Esophagus squamous epithelium (tissue), 5 donors: ENCODE results near the gene TUBGCP2. TPM values are rescaled to one million over a fixed set of nuclear protein-coding genes. Genes with fewer than 3 reads are reported as not detected.

ENCODE experiments used
- DNase-seq: peaks from one replicate; lab custom pipeline; 2025; lab: John Stamatoyannopoulos, UW
- H3K27ac ChIP-seq, 4 donors: fragments of 200-600 bp; sonication (generic); one replicate each; pipeline ENCODE4 v1.5.1; 2016 to 2019; ENCODE audit warnings: mild to moderate bottlenecking in 1 of 4
- H3K27me3 ChIP-seq, 4 donors: fragments of 200-600 bp; sonication (generic); 1 replicate in 3 of 4; 2 replicates in 1 of 4; pipeline versions ENCODE4 v1.5.1 to v1.6.0; 2017 to 2021; ENCODE audit warnings: antibody characterized with exemption in 1 of 4
- H3K36me3 ChIP-seq, 3 donors: fragments of 200-600 bp; sonication (generic); one replicate each; pipeline ENCODE4 v1.5.1; 2016 to 2019
- H3K4me1 ChIP-seq, 3 donors: fragments of 200-600 bp; sonication (generic); one replicate each; pipeline ENCODE4 v1.5.1; 2017 to 2019
- H3K4me3 ChIP-seq, 4 donors: fragments of 200-600 bp; sonication (generic); 1 replicate in 3 of 4; 2 replicates in 1 of 4; pipeline ENCODE4 v1.5.1; 2016 to 2019; ENCODE audit warnings: mild to moderate bottlenecking in 2 of 4, moderate library complexity in 1 of 4
- H3K9me3 ChIP-seq, 3 donors: fragments of 200-600 bp; sonication (generic); one replicate each; pipeline ENCODE4 v1.5.1; 2016 to 2019
- CTCF ChIP-seq, 6 experiments: fragments of 450-650 bp in 4 of 6; fragments of 200-600 bp in 2 of 6; sonication (generic) in 2 of 6; IDR thresholded peaks; one replicate each; pipeline ENCODE4 v1.5.1; 2016 to 2019; ENCODE audit warnings: antibody characterized with exemption in 6 of 6, mild to moderate bottlenecking in 4 of 6, moderate library complexity in 4 of 6
- POLR2A ChIP-seq, 4 donors: fragments of 450-650 bp; IDR thresholded peaks; one replicate each; pipeline ENCODE4 v1.6.1; 2017; ENCODE audit warnings: antibody characterized with exemption in 4 of 4, mild to moderate bottlenecking in 4 of 4, moderate library complexity in 3 of 4
- WGBS, 2 donors: methylation state at CpG; one replicate each; pipeline ENCODE4 v1.1.5; 2018; 5-methylcytosine and 5-hydroxymethylcytosine counted together
- intact Hi-C: fragments of 100-400 bp; cut with DNase I; formaldehyde crosslinking; loops from one replicate; pipeline ENCODE4 v1.15.0; 2022
- total RNA-seq, 4 donors: library from RNA; depleted of rRNA; stranded (reverse); fragments of >200 nt; gene quantifications; one replicate each; pipeline ENCODE4 v1.1.0, GENCODE V29; 2016
- donor health status: DM: yes; HTN: yes; CAD: no.

TUBGCP2 gene
- total RNA-seq, 4 donors from 2014 or later, result 28.4 to 44.4 (median 38.9) TPM

DNA sequence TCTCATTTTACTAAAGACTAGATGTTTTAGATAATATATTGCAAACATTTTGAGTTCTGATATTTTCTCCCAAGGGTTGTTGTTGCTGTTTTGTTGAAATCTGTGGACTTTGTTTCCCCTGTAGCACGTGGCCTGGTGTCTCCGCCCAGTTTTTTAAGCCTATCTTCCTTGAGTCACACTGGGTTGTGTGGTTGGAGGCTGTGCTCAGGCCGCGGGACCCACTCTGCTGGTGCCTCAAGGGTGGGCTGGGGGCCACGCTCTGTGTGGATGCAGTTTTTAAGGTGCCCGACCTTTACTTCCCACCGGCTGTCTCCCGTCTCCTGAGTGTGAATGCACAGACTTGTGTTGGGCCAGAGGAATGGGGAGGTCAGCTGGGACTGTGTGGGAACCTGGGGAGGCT is 34.3 kb upstream of the TUBGCP2 start:
- H3K27ac ChIP-seq, result no peak overlapping the region
- no peaks in the 10 kb centered on the region for H3K9me3 ChIP-seq
- TF ChIP-seq CTCF (IDR thresholded peaks at IDR 0.05), result no peak
- no peak for TF ChIP-seq POLR2A (IDR thresholded peaks at IDR 0.05)
- H3K4me3 ChIP-seq, result no peak overlapping the region
- peaks cover 0 to 7% (median 0%) of the 10 kb centered on the region in 3 donors for H3K4me1 ChIP-seq
- H3K36me3 ChIP-seq, result no peaks in the 10 kb centered on the region
- intact Hi-C loops, result no loop called here
- H3K27me3 ChIP-seq, result peaks cover 0 to 98% (median 0%) of the 10 kb centered on the region in 4 donors
- WGBS, 2 donors, result 80% methylated on average over 1 to 3 of the region's 8 CpGs
- no peak for DNase-seq

- no peaks in the 10 kb centered on the region for H3K9me3 ChIP-seq
- intact Hi-C loops, result no loop called here
- WGBS, 2 donors, result 74 to 78% methylated on average over 4 of the region's 4 CpGs
- no peak overlapping the region for H3K27ac ChIP-seq
- H3K36me3 ChIP-seq, result no peaks in the 10 kb centered on the region
- H3K4me1 ChIP-seq, result peaks cover 0 to 2% (median 0%) of the 10 kb centered on the region in 3 donors
- no peak for TF ChIP-seq CTCF (IDR thresholded peaks at IDR 0.05)
- TF ChIP-seq POLR2A (IDR thresholded peaks at IDR 0.05), result no peak
- H3K4me3 ChIP-seq, result no peak overlapping the region
- peaks cover 0 to 98% (median 4%) of the 10 kb centered on the region in 4 donors for H3K27me3 ChIP-seq
- DNase-seq, result no peak
These were observed 33.3 kb upstream of the TUBGCP2 start for GRCh38 chr10:133341983-133342382.

GRCh38 chr10:133339708-133340380 is 31.2 kb upstream of the TUBGCP2 start:
- TF ChIP-seq POLR2A (IDR thresholded peaks at IDR 0.05) (no peak), CTCF (IDR thresholded peaks at IDR 0.05) (no peak)
- Histone ChIP-seq H3K27me3 (peaks cover 8 to 98% (median 24%) of the 10 kb centered on the region in 4 donors), H3K4me1 (peaks cover 18 to 22% (median 18%) of the 10 kb centered on the region in 3 donors), H3K36me3 (no peaks in the 10 kb centered on the region), H3K4me3 (no peak overlapping the region), H3K27ac (no peak overlapping the region), H3K9me3 (no peaks in the 10 kb centered on the region)
- intact Hi-C loops, result no loop called here
- 85 to 96% methylated on average over 9 to 10 of the region's 13 CpGs for WGBS, 2 donors
- DNase-seq, result no peak

- no peak for TF ChIP-seq POLR2A (IDR thresholded peaks at IDR 0.05)
- TF ChIP-seq CTCF (IDR thresholded peaks at IDR 0.05), result no peak
- Histone ChIP-seq H3K9me3 (no peaks in the 10 kb centered on the region), H3K27ac (no peak overlapping the region), H3K36me3 (no peaks in the 10 kb centered on the region), H3K4me3 (no peak overlapping the region), H3K4me1 (peaks cover 18 to 25% (median 18%) of the 10 kb centered on the region in 3 donors), H3K27me3 (peaks cover 8 to 92% (median 26%) of the 10 kb centered on the region in 4 donors)
- DNase-seq, result no peak
- WGBS, 2 donors, result 71 to 75% methylated on average over 10 of the region's 10 CpGs
- intact Hi-C loops, result no loop called here
These were observed 29.7 kb upstream of the TUBGCP2 start for GRCh38 chr10:133338080-133339071.

DNA sequence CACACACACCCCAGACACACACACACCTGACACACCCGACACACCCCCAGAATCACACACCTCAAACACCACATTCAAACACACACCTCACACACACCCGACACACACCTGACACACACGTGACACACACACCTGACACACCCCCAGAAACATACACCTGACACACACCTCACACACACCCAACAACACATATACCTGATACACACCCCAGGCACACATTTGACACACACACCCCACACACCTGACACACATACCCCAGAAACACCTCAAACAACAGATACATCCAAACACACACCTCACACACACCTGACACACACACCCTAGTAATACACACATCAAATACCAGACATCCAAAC is 28.7 kb upstream of the TUBGCP2 start:
- peaks cover 8 to 92% (median 26%) of the 10 kb centered on the region in 4 donors for H3K27me3 ChIP-seq
- H3K4me1 ChIP-seq, result peaks cover 18 to 25% (median 18%) of the 10 kb centered on the region in 3 donors
- no peaks in the 10 kb centered on the region for H3K9me3 ChIP-seq
- TF ChIP-seq POLR2A (IDR thresholded peaks at IDR 0.05) (no peak), CTCF (IDR thresholded peaks at IDR 0.05) (no peak)
- WGBS, 2 donors, result 81% methylated on average over 3 of the region's 3 CpGs
- no peak overlapping the region for H3K4me3 ChIP-seq
- no peak overlapping the region for H3K27ac ChIP-seq
- intact Hi-C loops, result no loop called here
- H3K36me3 ChIP-seq, result no peaks in the 10 kb centered on the region
- no peak for DNase-seq
